Thyroid gland (tissue), 4 donors: ENCODE measurements around the gene FAM53B. TPM values are rescaled to one million over a fixed set of nuclear protein-coding genes. Genes with fewer than 3 reads are reported as not detected.
A peak's percentile ranks its signal among the peaks of the same experiment; 100 is the strongest.
"Not testable (repeated sequence)": the region's sequence is repeated elsewhere in the genome, so short reads cannot be mapped to it uniquely, and the experiment has no call there.

Experiments
- DNase-seq, 2 donors: peaks; one replicate each; pipeline ENCODE4 v3.0.0-alpha.2; 2019
- H3K27ac ChIP-seq, 3 donors: fragments of 200-600 bp; sonication (generic); 1 replicate in 2 of 3; 2 replicates in 1 of 3; pipeline ENCODE4 v1.5.1; 2016 to 2019; ENCODE audit warnings: mild to moderate bottlenecking in 1 of 3, moderate library complexity in 1 of 3
- H3K27me3 ChIP-seq: fragments of 200-600 bp; sonication (generic); one replicate; pipeline ENCODE4 v1.5.1; 2019
- H3K36me3 ChIP-seq, 2 donors: fragments of 200-600 bp; sonication (generic); one replicate each; pipeline ENCODE4 v1.5.1; 2016 to 2019
- H3K4me1 ChIP-seq, 2 donors: fragments of 200-600 bp; sonication (generic); one replicate each; pipeline ENCODE4 v1.5.1; 2017 to 2019
- H3K4me3 ChIP-seq, 3 donors: fragments of 200-600 bp; sonication (generic); replicated peaks in 1 of 3; 1 replicate in 2 of 3; 2 replicates in 1 of 3; pipeline ENCODE4 v1.5.1; 2016; ENCODE audit warnings: mild to moderate bottlenecking in 1 of 3
- H3K9me3 ChIP-seq: fragments of 200-600 bp; sonication (generic); one replicate; pipeline ENCODE4 v1.5.1; 2017
- CTCF ChIP-seq, 6 experiments: fragments of 200-600 bp in 3 of 6; fragments of 450-650 bp in 3 of 6; sonication (generic) in 3 of 6; IDR thresholded peaks; one replicate each; pipeline ENCODE4 v1.5.1; 2016 to 2019; ENCODE audit warnings: antibody characterized with exemption in 6 of 6, mild to moderate bottlenecking in 2 of 6, inconsistent platforms in 1 of 6, moderate library complexity in 1 of 6
- POLR2A ChIP-seq, 2 donors: fragments of 450-650 bp; IDR thresholded peaks; one replicate each; pipeline ENCODE4 v1.6.1; 2017; ENCODE audit warnings: antibody characterized with exemption in 2 of 2, mild to moderate bottlenecking in 2 of 2, moderate library complexity in 1 of 2
- WGBS, 2 donors: methylation state at CpG; one replicate each; pipeline ENCODE4 v1.1.5; 2017; 5-methylcytosine and 5-hydroxymethylcytosine counted together
- intact Hi-C: fragments of 100-400 bp; cut with DNase I; formaldehyde crosslinking; loops from one replicate; pipeline ENCODE4 v1.15.1; 2023
- total RNA-seq, 4 donors: library from RNA; depleted of rRNA; stranded (reverse); fragments of >200 nt; gene quantifications; one replicate each; pipeline ENCODE4 v1.2.3, GENCODE V29; 2016

Gene FAM53B
- total RNA-seq, 4 donors from 2014 or later = 37.6 to 96.3 (median 80.4) TPM

GRCh38 chr10:124612611-124613498 lies 131.3 kb downstream of the FAM53B start:
- Histone ChIP-seq H3K4me1 (peaks cover 49 to 72% of the 10 kb centered on the region in 2 donors), H3K27ac (peak overlapping the region; percentile 71 to 75 (median 73)), H3K27me3 (no peaks in the 10 kb centered on the region), H3K9me3 (no peaks in the 10 kb centered on the region), H3K4me3 (no peak overlapping the region), H3K36me3 (no peaks in the 10 kb centered on the region)
- 34 to 36% methylated on average over 11 to 16 of the region's 18 CpGs for WGBS, 2 donors
- peak; percentile 63 to 79 for DNase-seq
- intact Hi-C loops = no loop called here
- no peak for TF ChIP-seq CTCF (IDR thresholded peaks at IDR 0.05)
- TF ChIP-seq POLR2A (IDR thresholded peaks at IDR 0.05) = no peak

- H3K36me3 ChIP-seq = no peaks in the 10 kb centered on the region
- H3K27ac ChIP-seq = peak overlapping the region in 1 of 3 donors; percentile 75
- no peak overlapping the region for H3K4me3 ChIP-seq
- intact Hi-C loops = no loop called here
- WGBS, 2 donors = 71 to 80% methylated on average over 7 to 11 of the region's 11 CpGs
- peaks cover 38 to 61% of the 10 kb centered on the region in 2 donors for H3K4me1 ChIP-seq
- H3K9me3 ChIP-seq = no peaks in the 10 kb centered on the region
- no peak for DNase-seq
- TF ChIP-seq CTCF (IDR thresholded peaks at IDR 0.05) = no peak
- no peak for TF ChIP-seq POLR2A (IDR thresholded peaks at IDR 0.05)
- H3K27me3 ChIP-seq = no peaks in the 10 kb centered on the region
Measured at GRCh38 chr10:124611738-124612137, 132.4 kb downstream of the FAM53B start.

- DNase-seq, H3K27ac ChIP-seq, intact Hi-C loops, H3K9me3 ChIP-seq, H3K4me3 ChIP-seq, H3K36me3 ChIP-seq, H3K27me3 ChIP-seq: not testable (repeated sequence)
- 91 to 93% methylated on average over 14 to 15 of the region's 17 CpGs for WGBS, 2 donors
- peaks cover 30 to 52% of the 10 kb centered on the region in 2 donors for H3K4me1 ChIP-seq
Measured at GRCh38 chr10:124610851-124611250, 133.3 kb downstream of the FAM53B start.

GRCh38 chr10:124610186-124610585 lies 134.0 kb downstream of the FAM53B start:
- DNase-seq, H3K36me3 ChIP-seq, H3K27ac ChIP-seq, intact Hi-C loops, H3K9me3 ChIP-seq, H3K4me3 ChIP-seq, H3K27me3 ChIP-seq: not testable (repeated sequence)
- 92 to 96% methylated on average over 17 to 18 of the region's 19 CpGs for WGBS, 2 donors
- H3K4me1 ChIP-seq = peaks cover 30 to 52% of the 10 kb centered on the region in 2 donors

GRCh38 chr10:124609698-124610097 lies 134.5 kb downstream of the FAM53B start:
- H3K27me3 ChIP-seq = no peaks in the 10 kb centered on the region
- H3K27ac ChIP-seq = no peak overlapping the region
- no peak for DNase-seq
- peaks cover 30 to 57% of the 10 kb centered on the region in 2 donors for H3K4me1 ChIP-seq
- intact Hi-C loops = no loop called here
- H3K4me3 ChIP-seq = no peak overlapping the region
- no peaks in the 10 kb centered on the region for H3K36me3 ChIP-seq
- H3K9me3 ChIP-seq = no peaks in the 10 kb centered on the region
- no peak for TF ChIP-seq CTCF (IDR thresholded peaks at IDR 0.05)
- TF ChIP-seq POLR2A (IDR thresholded peaks at IDR 0.05) = no peak
- 91 to 95% methylated on average over 10 to 11 of the region's 11 CpGs for WGBS, 2 donors

GRCh38 chr10:124608093-124608721 lies 136.0 kb downstream of the FAM53B start:
- no peaks in the 10 kb centered on the region for H3K9me3 ChIP-seq
- no peak for TF ChIP-seq CTCF (IDR thresholded peaks at IDR 0.05)
- no peak overlapping the region for H3K27ac ChIP-seq
- no peak for DNase-seq
- intact Hi-C loops = no loop called here
- no peak overlapping the region for H3K4me3 ChIP-seq
- WGBS, 2 donors = 88 to 89% methylated on average over 12 to 14 of the region's 14 CpGs
- peaks cover 21 to 53% of the 10 kb centered on the region in 2 donors for H3K4me1 ChIP-seq
- no peaks in the 10 kb centered on the region for H3K36me3 ChIP-seq
- no peaks in the 10 kb centered on the region for H3K27me3 ChIP-seq
